GM18502 (cell line): ENCODE results near the gene LTC4S.

Source experiments
- ATAC-seq: cut with Tn5 transposase; IDR thresholded peaks from one replicate; pipeline ENCODE4 v1.9.1; 2021; ENCODE audit warnings: mild to moderate bottlenecking; ENCODE audit not compliant: unreplicated experiment, poor library complexity

The LTC4S gene

GRCh38 chr5:179839328-179840256, 45.8 kb downstream of the LTC4S start:
- ATAC-seq = no peak

GRCh38 chr5:179840321-179840720, 46.5 kb downstream of the LTC4S start:
- no peak for ATAC-seq

GRCh38 chr5:179840766-179841165, 47.0 kb downstream of the LTC4S start:
- no peak for ATAC-seq

- ATAC-seq = no peak
Observed at GRCh38 chr5:179841621-179842020, 47.8 kb downstream of the LTC4S start.
